NCI-H187 (cell line): ENCODE data around the gene SHISA3.
"Not testable (repeated sequence)": the region's sequence is repeated elsewhere in the genome, so short reads cannot be mapped to it uniquely, and the experiment has no call there.

Experiments used
- DNase-seq, 2 experiments: peaks; one replicate each; lab custom pipeline; 2025; lab: John Stamatoyannopoulos, UW

SHISA3 gene

DNA sequence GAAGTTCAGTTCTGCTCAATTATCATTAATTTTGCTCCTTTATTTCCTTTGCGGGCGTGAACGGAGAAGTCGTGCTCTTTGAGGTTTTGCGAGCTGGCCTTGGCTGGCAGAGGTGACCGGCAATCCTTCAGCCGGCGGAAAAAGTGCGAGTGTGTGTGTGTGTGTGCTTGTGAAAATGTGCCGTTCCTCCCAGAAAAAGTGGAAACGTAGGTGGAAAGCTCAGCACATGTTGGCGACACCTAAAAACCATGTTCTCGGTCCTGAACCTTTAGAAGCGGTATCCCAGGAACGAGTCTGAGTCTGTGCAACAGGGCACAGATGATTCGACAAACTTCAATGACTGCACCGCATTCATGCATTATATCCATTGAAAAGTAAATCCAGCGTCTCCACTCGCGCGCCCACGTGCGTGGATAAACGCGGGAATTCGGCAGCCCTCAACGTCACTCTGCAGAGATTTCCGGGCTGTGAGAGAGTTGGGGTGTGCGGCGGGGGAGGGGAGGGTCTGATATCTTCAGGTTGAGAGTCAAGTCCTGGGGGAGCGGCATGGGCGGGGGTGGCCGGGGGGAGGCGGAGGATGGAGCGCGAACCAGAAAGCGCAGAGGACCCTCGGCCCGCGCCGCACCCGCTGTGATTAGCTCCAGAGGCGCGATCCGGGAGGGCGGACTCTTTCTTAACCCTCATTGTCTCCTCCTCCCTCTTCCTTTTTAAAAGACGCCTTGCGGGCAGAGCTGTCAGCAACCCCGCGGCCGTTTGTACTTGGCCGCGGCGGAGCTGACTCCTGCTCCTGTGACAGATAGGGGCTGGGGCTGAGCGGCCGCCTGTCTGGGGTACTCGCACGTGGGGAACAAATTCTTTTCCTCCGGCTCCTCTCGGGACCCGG is at the start of gene SHISA3:
SHISA3 (plus strand) TSS at position 737 of the 883 bp plus-strand sequence. CDS start 569 bp downstream, outside the sequence.
- no peak for DNase-seq

DNA sequence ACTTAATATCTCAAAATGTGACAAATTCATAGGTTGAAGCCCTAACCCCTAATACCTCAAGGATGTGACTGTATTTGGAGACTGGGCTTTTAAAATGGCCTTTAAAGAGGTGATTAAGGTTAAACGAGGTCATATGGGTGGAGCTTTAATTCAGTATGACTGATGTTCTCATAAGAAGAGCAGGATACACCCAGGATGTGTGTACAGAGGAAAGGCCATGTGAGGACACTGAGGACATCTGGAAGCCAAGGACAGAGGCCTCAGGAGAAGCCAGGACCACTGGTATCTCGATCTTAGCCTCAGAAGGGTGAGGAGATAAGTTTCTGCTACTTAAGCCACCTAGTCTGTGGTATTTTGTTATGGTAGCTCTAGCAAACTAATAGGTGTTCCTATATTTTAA is 49.0 kb upstream of the SHISA3 start:
- DNase-seq = no peak

DNA sequence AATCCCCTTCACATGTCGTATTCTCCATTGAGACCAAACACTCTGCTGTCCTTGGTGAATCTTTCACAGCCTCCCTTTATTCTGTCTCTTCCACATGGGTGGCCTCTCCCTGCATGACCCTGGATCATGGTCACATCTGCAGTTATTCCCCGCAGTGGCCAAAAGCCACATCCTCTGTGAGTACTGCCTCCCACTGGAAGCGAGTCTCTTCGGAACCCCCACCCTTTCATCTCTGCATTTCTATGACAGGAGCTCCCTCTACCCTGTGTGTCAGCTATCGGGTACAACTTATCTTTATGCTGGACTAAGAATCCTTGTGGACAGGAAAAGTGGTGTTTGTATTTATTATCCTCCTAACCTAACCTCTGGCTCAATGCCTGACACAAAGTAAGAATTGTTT is 48.6 kb upstream of the SHISA3 start:
- no peak for DNase-seq

DNA sequence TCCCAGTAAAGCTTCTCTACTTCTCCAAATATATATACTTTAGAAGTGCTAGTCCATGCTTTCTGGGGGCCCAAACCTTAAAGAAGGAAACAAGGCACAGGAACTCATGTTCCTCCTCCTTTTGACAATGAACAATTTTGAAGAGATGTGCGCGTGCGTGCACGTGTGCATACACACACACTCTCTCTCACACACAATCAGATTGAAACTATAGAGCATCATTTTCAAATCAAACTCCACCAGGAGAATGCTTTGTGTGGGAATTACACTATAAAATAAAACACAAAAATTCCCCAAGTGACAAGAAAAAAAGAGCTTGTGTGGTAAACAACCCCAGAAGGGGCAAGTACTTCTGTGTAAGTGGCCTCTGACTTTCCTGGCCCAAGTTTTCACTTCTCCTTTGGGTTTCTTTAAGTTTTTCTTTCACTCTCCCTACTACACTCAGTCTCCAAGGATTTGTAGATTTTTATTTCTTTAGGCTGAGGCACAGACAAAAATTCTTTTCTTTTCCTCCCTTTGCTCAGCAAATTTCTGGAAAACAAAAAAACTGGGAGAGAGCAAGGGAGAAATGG is 46.6 kb upstream of the SHISA3 start:
- DNase-seq = no peak

DNA sequence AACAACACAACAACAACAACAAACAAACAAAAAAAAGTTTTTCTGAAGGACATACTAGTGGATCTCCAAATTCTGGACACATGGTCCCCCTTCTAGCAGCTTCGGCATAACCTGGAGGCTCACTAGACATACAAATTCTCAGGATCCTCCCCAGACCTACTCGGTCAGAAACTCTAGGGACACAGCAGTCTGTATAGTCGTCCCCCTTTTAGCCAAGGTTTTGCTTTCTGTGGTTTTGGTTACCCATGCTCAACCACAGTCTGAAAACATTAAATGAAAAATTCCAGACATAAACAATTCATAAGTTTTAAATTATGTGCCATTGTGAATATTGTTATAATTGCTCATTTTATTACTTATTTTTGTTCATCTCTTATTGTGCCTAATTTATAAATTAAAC is 45.2 kb upstream of the SHISA3 start:
- DNase-seq = no peak

DNA sequence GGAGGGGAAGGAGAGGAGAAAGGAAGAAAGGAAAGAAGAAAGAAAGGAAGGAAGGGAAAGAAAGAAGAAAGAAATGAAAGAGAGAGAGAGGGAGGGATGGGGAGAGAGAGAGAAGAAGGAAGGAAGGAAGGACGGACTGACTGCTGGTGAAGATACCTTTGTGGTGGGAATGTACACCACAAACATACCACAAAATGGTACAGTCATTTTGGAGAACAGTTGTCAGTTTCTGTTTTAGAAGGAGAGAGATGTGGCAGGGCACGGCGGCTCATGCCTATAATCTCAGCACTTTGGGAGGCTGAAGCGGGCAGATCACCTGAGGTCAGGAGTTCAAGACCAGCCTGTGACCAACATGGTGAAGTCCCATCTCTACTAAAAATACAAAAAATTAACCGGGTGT is 40.0 kb upstream of the SHISA3 start:
- no peak for DNase-seq

DNA sequence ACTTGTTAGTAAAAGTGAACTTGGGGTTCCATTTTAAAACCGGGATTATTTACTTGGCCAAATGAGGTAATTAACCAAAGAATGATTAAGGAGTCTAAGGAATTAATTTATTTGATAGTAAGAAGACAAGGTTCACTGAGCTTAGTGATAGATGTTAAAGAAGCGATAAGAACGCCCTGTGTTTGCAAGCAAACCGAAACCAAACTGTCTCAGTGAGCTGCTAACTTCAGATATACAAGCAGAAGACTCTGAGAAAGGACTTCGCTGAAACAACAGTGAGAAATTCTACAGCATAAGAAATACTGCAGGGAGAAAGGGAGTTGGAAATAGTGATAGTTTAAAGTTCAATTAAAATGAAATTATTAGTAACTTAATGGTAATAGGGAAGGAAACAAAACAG is 37.6 kb upstream of the SHISA3 start:
- DNase-seq = no peak

DNA sequence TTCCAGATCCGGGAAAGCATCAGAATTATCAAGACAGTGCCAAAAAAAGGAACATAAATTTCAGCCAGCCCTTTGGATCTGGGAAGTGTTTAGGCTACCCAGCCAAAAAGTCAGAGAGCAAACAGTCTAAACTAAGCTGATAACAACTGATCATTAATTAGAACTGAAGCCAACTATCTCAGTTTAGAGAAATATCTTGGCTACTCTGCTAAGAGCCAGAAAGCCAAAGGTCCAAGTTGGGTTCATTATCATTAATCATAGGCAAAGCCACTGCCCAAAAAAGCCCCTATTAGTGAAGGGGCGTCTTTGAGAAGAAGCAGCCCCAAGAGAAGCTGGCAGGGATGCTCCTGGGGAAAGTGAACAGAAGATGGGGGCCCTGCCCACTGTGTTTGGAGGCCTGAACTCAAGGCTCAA is 37.0 kb upstream of the SHISA3 start:
- DNase-seq = no peak

DNA sequence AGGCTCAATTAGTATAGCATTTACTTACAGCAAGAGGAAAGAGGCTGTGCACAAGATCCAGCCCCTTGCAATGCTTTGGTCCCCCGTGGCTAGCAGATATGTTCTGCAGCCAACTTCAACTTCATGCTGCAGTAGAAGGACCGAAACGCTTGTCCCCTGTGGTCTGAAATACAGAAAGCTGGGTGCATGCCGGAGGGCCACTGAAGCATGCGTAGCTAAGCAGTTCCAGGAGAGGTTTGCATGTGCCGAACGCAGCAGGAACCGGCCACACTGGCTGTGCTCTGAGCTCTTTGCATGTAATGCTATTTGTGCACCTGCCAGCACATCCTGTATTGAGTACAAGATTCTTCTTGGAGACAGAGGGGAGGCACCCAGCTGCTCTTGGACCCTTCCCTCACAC is 35.8 kb upstream of the SHISA3 start:
- DNase-seq = no peak

DNA sequence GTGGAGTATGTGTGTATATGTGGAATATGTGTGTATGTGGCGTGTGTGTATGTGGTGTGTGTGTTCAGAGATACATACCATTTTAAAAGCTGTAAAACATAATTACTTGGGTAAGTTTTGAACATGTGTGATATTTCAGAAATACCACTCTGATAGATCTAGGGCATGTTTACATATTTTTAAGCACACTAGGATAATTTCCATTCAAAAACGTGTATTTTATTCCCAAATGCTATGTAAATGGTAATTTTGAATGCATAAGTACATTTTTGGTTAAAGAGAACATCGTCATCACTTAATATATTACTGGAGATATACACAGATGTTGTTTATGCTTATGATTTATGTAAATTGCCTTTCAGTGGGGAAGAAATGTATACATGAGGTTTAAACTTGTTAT is 34.7 kb upstream of the SHISA3 start:
- no peak for DNase-seq

DNA sequence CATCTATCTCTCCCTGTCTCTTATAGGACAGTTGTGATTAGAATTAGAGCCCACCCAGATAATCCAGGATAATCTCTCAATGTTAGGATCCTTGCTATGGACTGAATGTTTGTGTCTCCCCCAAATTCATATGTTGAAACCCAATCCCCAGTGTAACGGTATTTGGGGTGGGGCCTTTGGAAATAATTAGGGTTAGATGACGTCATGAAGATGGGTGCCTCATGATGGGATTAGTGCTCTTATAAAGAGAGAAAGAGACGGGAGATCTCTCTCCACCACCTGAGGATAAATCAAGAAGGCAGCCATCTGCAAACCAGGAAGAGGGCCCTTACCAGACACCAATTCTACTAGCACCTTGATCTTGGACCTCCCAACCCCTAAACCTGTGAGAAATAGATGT is 33.7 kb upstream of the SHISA3 start:
- no peak for DNase-seq

DNA sequence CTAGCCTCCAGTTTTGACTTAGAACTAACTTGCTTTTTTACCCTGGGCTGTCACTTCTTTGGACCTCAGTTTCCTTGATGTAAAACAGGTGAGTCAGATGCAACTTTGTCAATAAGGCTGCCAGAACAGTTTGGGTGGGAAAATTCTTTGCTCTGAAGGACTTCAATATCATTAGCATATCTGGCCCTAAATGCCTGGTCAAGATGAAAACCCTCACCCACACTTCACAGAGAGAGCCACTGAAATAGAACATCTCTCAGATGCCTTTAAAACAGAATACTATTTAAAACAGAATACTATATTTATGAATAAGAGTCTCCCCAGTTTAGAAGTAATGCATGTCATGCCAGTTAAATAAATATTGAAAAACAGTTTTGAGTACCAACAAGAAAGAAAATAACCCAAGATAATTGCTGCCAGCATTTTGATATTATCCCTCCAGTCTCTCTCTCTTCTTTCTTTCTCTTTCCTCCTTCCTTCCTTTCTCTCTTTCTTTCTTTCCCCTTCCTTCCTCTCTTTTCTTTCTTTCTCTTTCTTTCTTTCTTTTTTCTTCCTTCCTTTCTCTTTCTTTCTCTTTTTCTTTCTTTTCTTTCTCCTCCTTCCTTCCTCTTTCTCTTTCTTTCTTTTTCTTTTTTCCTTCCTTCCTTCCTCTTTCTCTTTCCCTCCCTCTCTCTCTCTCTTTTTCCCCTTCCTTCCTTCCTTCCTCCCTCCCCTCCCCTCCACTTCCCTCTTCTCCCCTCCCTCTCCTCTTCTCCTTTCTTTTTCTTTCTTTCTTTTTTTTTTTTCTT is 32.8 kb upstream of the SHISA3 start:
- no peak for DNase-seq

DNA sequence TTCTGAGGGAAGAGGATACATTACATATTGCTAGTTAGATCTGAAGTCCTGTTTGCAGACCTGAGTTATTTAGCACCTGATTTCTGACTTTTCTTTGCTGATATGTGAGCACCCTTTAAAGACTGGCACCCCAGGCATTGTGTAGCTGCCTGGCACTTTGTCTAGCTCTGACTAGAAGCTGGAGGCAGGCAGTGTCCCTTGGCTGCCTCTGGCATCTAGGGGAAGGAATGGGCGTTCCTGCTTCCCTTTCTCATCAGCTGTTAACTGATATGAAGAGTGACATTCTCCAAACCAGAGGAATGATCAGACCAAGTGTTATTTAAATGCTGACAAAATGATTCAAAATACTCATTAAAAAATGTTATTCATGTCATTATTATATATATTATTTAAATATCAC is 30.3 kb upstream of the SHISA3 start:
- no peak for DNase-seq

DNA sequence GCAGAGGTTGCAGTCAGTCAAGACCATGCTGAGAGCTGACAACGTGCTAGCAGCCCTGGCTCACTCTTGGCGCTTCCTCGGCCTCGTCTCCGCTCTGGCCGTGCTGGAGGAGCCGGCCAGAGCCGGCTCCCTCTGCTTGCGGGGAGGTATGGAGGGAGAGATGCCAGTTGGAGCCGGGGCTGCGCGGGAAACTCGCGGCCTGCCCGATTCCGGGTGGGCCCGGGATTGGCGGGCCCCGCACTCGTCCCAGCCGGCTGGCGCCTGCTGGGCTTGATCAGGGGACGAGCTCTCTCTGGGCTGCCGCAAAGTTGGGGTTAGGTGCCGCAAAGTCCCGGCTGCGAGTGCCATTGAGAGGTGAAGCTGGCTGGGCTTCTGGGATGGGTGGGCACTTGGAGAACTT is 27.8 kb upstream of the SHISA3 start:
- no peak for DNase-seq

DNA sequence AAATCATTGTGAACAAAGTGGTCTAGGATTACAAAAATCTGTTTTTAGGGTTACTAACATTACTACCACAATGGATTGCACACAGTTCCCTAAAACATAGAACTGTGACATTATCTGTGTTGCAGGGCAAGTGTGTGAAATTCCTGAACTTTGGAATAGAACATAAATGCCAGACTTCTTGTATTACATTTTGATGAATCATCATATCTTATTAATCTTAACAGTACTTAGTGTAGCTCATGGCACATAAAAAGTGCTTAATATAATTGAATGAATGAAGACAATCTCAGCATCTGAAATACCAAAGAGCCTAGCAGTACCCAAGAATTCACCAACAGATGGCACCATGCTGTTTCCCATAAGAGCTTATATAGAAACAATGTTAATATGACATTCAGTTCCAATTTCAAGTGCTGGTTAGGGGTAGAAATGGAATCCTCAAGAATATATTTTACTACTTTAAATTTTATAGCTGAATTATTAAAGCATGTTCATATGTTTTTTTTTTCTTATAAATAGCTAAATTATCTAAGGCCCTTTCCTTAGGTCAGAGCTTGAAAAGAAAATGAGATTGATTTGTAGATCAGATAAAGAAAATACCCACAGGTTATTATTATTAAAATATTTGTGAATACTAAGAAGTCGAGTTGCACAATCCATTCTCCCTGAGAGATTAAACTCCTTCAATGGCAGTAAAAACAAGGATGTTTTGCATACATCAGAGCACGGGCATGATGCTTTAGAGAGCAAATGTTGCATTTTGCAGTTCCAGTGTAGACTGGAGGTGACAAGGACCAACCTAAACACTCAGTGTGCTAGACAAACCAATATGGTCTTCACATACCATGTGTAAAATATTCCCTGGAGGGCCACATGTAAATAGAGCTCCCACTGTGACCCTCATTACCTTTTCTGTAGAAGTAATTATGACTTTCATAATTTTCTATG is 25.7 kb upstream of the SHISA3 start:
- no peak for DNase-seq

DNA sequence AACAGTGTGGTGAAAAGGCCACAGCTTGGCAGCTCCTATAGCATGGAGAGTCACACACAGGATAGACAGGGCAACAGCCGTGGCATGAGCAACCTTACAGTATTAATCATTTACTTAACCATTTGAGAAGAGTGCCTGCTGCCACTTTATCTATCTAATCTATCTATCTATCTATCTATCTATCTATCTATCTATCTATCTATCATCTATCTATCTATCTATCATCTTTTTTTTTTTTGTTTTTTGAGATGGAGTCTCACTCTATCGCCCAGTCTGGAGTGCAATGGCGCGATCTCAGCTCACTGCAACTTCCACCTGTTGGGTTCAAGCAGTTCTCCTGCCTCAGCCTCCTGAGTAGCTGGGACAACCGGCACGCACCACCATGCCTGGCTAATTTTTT is 25.0 kb upstream of the SHISA3 start:
- not testable (repeated sequence) for DNase-seq

DNA sequence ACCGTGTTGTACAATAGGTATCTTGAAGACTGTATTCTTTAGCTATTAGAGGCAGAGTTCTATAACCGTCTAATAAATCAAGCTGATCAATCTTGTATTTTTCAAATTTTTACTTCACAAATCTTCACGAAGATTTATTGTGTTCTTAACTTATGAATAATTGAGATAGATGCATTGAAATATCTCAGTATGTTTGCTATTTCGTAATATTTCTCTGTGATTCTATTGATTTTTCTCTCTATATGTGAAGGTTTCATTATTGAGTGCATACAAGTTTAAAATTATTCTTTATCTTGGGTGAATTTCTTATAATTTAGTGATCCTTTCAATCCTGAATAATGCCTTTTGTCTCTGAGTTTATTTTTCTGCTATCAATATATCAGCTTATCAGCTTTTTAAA is 19.8 kb upstream of the SHISA3 start:
- DNase-seq = no peak

DNA sequence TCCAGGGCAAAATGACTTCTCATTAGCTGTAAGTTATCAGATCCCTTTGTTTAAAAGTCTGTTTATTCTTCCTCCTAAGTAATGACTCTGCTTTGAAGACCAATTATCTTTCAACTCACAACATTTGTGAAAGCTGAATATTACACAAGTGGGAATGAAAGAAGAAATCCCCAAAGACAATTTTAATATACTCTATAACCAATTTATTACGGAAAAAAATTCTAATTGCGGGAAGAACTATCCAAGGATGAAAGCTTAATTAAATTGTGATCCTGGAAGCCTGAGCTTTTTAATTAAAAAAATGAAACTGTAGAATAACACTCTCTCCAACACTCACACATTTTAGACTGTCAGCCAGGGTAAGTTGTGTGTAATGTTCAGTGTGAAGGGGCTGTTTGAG is 15.6 kb upstream of the SHISA3 start:
- no peak for DNase-seq

DNA sequence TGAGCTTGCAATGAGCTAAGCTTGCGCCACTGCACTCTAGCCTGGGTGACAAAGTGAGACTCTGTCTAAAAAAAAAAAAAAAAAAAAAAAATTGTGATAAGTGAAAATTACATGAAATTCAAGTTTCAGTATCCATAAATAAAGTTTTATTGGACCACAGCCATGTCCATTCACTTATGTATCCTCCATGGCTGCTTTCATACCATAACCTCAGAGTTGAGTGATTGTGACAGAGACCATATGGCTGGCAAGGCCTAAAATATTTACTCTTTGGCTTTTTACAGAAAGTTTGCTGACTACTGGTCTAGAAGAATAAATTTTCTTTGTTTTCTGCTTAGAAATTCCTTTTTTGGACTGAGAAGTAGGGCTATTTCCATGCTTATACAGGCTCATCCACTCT is 11.8 kb upstream of the SHISA3 start:
- DNase-seq = no peak

DNA sequence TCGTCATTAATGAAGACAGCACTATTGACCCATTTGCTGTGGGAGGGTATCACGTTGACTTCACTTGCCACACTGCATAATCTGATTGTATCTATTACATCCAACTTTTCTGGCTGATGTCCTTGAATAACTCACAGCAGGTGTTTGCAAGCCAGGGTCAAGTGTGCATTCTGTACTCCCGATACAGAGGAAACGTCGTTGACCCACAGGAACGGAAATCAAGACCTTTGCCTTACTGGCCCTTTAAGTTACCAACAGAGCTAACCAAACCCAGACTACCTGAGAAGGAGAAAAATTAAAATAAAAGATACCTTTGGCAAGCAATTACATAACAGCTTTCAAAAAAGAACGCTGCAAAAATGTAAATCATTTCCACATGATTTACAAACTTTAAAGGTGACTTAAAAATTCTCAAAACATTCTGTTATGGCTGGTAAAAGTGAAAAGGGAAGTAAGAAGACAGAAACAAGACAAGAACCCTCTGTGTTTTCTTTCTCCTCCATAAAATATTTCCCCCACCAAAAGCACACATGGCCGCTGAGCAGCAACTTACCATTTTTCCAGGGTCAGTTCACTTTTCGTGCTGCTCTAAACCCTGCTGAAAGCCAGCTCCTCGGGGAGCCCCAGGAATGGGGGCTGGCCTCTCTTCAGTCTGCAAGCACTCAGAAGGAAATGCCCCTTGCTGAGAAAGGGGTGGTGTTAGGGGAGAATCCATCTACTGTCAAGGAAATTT is 6.5 kb upstream of the SHISA3 start:
- no peak for DNase-seq

DNA sequence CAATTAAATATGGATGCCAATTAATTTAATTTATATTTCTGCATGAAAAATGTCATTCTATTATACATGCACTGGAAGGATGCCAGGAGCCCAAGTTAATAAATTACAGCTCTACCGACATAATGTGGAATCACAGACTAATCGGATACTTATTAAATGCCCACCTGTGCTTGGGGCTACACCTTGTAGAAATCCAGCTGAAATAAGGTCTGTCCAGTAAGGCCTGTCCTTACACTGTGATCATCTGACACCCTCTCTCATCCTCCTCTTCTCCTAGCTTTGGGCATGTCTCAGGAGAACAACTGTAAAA is 6.0 kb upstream of the SHISA3 start:
- DNase-seq = no peak
